Right lobe of liver (tissue), 6 donors: Measurements from ENCODE around the gene MKLN1. TPM values are rescaled to one million over a fixed set of nuclear protein-coding genes. Genes with fewer than 3 reads are reported as not detected.

Experiments
- ATAC-seq, 4 donors: fragments of 200-7000 bp; cut with Tn5 transposase; one replicate each; pipeline ENCODE4 v1.9.1; 2020; ENCODE audit warnings: mild to moderate bottlenecking in 4 of 4, moderate library complexity in 4 of 4
- DNase-seq, 3 donors: peaks; one replicate each; pipeline ENCODE4 v3.0.0-alpha.2; 2020
- H3K27ac ChIP-seq, 3 donors: fragments of 200-600 bp; one replicate each; pipeline ENCODE4 v1.8.0; 2022
- H3K27me3 ChIP-seq, 2 donors: fragments of 200-600 bp; one replicate each; pipeline ENCODE4 v1.8.0; 2022
- H3K36me3 ChIP-seq, 4 donors: fragments of 200-600 bp; sonication (generic) in 1 of 4; one replicate each; pipeline versions ENCODE4 v1.5.1 to v1.8.0; 2017 to 2022; ENCODE audit warnings: control low read depth in 1 of 4
- H3K4me1 ChIP-seq, 4 donors: fragments of 200-600 bp; sonication (generic) in 1 of 4; one replicate each; pipeline versions ENCODE4 v1.5.1 to v1.8.0; 2017 to 2022; ENCODE audit warnings: control low read depth in 1 of 4
- H3K4me3 ChIP-seq, 3 donors: fragments of 200-600 bp; one replicate each; pipeline ENCODE4 v1.8.0; 2022
- H3K9me3 ChIP-seq, 4 donors: fragments of 200-600 bp; sonication (generic) in 1 of 4; one replicate each; pipeline versions ENCODE4 v1.5.1 to v1.8.0; 2017 to 2022; ENCODE audit warnings: control low read depth in 1 of 4
- POLR2A ChIP-seq: fragments of 450-650 bp; IDR thresholded peaks from one replicate; pipeline ENCODE4 v1.6.1; 2017; ENCODE audit warnings: antibody characterized with exemption, mild to moderate bottlenecking
- WGBS: methylation state at CpG from one replicate; pipeline ENCODE4 v1.1.6; 2018; ENCODE audit warnings: low coverage, low lambda C conversion rate; ENCODE audit not compliant: insufficient coverage; ENCODE audit errors: missing lambda C conversion rate; 5-methylcytosine and 5-hydroxymethylcytosine counted together
- intact Hi-C, 2 donors: fragments of 100-400 bp; cut with DNase I; formaldehyde crosslinking; loops; one replicate each; pipeline versions ENCODE4 v1.11.2 to v1.14.1; 2022
- total RNA-seq, 6 experiments: library from RNA; depleted of rRNA in 2 of 6; stranded (reverse); fragments of >200 nt in 2 of 6; fragmentation: NEBNext Ultra II Directional in 3 of 6; extraction: Animal tissue kit (Norgen Biotek cat#: 25700) in 3 of 6; gene quantifications; one replicate each; pipeline versions ENCODE4 v1.1.0 to v1.2.4, GENCODE V29; 2016 to 2023
- TF ChIP-seq, protein P1 (sequence below), 4 donors: fragments of 200-600 bp in 3 of 4; fragments of 450-650 bp in 1 of 4; IDR thresholded peaks; one replicate each; pipeline versions ENCODE4 v1.5.1 to v1.8.0; 2016 to 2022; ENCODE audit warnings: antibody characterized with exemption in 4 of 4, mild to moderate bottlenecking in 2 of 4
- donor health status: DM: no; HTN: yes; CAD: no.
- donor health status: DM: no; HTN: no; CAD: no.
- donor health status: DM: no; HTN: no; CAD: no.
- donor health status: DM: no; HTN: yes; CAD: no.
- donor health status: DM: no; HTN: yes; CAD: no.

Gene MKLN1
- total RNA-seq, 6 experiments from 2014 or later = 24.0 to 39.6 (median 35.1) TPM

DNA sequence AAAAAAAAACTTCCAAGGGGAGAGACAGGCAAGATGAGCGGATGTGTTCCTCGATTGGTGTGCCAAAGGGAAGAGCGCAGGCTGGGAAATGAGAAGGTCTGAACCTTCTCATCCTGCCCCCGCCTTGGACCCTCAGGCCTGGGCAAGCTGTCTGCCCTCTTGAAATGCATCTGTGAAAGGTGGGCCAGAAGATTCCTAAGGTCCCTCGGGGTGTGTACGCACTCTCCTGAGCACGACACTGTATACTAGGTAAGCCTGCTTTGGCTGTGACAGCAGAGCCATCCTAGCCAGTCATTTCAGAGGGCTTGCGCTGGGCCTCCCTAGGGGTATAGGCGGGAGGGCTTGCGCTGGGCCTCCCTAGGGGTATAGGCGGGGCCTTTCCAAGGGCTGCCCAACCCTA is 201.9 kb downstream of the MKLN1 start:
- Histone ChIP-seq H3K27ac (no peak overlapping the region), H3K9me3 (no peaks in the 10 kb centered on the region), H3K36me3 (no peaks in the 10 kb centered on the region), H3K4me1 (no peaks in the 10 kb centered on the region), H3K4me3 (no peak overlapping the region), H3K27me3 (no peaks in the 10 kb centered on the region)
- 57% methylated on average over 6 of the region's 11 CpGs for WGBS
- DNase-seq (no peak), ATAC-seq (peak in 1 of 4 donors; percentile 20)
- TF ChIP-seq, protein P1, sequence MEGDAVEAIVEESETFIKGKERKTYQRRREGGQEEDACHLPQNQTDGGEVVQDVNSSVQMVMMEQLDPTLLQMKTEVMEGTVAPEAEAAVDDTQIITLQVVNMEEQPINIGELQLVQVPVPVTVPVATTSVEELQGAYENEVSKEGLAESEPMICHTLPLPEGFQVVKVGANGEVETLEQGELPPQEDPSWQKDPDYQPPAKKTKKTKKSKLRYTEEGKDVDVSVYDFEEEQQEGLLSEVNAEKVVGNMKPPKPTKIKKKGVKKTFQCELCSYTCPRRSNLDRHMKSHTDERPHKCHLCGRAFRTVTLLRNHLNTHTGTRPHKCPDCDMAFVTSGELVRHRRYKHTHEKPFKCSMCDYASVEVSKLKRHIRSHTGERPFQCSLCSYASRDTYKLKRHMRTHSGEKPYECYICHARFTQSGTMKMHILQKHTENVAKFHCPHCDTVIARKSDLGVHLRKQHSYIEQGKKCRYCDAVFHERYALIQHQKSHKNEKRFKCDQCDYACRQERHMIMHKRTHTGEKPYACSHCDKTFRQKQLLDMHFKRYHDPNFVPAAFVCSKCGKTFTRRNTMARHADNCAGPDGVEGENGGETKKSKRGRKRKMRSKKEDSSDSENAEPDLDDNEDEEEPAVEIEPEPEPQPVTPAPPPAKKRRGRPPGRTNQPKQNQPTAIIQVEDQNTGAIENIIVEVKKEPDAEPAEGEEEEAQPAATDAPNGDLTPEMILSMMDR (IDR thresholded peaks at IDR 0.05) = no peak
- no peak for TF ChIP-seq POLR2A
- intact Hi-C loops = no loop called here

GRCh38 chr7:131530137-131530536 is 202.5 kb downstream of the MKLN1 start:
- intact Hi-C loops = no loop called here
- no peak for DNase-seq
- H3K4me3 ChIP-seq = no peak overlapping the region
- H3K4me1 ChIP-seq = no peaks in the 10 kb centered on the region
- H3K27me3 ChIP-seq = no peaks in the 10 kb centered on the region
- WGBS = 80% methylated on average over 1 of the region's 6 CpGs
- no peak for TF ChIP-seq POLR2A
- TF ChIP-seq, protein P1 (IDR thresholded peaks at IDR 0.05) = no peak
- H3K36me3 ChIP-seq = no peaks in the 10 kb centered on the region
- ATAC-seq = no peak
- no peaks in the 10 kb centered on the region for H3K9me3 ChIP-seq
- no peak overlapping the region for H3K27ac ChIP-seq

DNA sequence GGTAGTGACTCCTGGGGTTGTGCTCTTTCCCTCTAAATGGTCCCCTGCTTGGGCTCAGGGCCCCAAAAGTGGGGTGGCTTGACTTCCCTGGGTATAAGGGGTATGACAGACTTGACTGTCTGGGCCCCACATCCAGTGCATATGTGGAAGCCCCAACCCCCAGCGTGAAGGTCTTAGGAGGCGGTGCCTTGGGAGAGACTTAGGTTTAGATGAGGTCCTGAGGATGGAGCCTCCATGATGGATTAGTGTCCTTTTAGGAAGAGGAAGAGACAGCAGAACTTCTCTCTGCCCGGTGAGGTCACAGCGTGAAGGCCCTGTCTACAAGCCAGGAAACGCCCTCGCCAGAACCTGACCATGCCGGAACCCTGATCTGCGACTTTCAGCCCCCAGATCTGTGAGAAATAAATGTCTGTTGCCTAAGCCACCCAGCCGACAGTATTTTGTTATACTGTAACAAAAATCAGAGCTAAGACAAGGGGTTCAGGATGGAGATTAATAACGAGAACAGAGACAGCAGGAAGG is 205.0 kb downstream of the MKLN1 start:
- TF ChIP-seq, protein P1 (IDR thresholded peaks at IDR 0.05) = no peak
- H3K4me1 ChIP-seq = no peaks in the 10 kb centered on the region
- WGBS = 52% methylated on average over 5 of the region's 10 CpGs
- no peak overlapping the region for H3K4me3 ChIP-seq
- no peak for DNase-seq
- no peaks in the 10 kb centered on the region for H3K9me3 ChIP-seq
- ATAC-seq = no peak
- H3K36me3 ChIP-seq = no peaks in the 10 kb centered on the region
- H3K27me3 ChIP-seq = no peaks in the 10 kb centered on the region
- intact Hi-C loops = no loop called here
- no peak overlapping the region for H3K27ac ChIP-seq

DNA sequence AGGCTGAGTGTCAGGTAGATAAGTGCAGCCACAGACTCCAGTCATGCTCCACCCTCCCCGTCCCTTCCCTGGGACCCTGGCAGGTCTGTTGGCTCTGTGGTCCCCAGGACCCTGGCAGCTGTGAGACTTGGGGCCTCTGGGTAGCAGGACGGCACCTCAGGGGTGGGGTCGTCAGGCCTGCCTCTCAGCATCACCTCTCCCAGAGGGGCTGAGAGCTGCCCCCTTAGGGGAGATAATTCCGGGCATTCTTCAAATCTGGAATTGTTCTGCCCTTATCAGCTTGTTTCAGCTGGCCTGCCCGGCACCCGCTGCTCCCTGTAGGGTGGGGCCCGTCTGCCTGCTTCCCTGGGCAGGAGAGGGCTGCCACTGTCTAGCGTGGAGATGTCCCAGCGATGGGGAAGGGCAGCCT is 205.5 kb downstream of the MKLN1 start:
- no peaks in the 10 kb centered on the region for H3K4me1 ChIP-seq
- H3K4me3 ChIP-seq = no peak overlapping the region
- TF ChIP-seq, protein P1 (IDR thresholded peaks at IDR 0.05) = no peak
- TF ChIP-seq POLR2A = no peak
- intact Hi-C loops = no loop called here
- no peak overlapping the region for H3K27ac ChIP-seq
- WGBS = 0% methylated on average over 1 of the region's 9 CpGs
- H3K9me3 ChIP-seq = no peaks in the 10 kb centered on the region
- DNase-seq (no peak), ATAC-seq (peak in 3 of 4 donors; percentile 13 to 41 (median 16))
- no peaks in the 10 kb centered on the region for H3K36me3 ChIP-seq
- H3K27me3 ChIP-seq = no peaks in the 10 kb centered on the region
